GM18907 (cell line): Measurements from ENCODE around the gene SAMMSON.

ENCODE experiments used
- ATAC-seq: cut with Tn5 transposase; IDR thresholded peaks from one replicate; pipeline ENCODE4 v1.9.1; 2021; ENCODE audit warnings: mild to moderate bottlenecking, moderate library complexity; ENCODE audit not compliant: unreplicated experiment

Gene SAMMSON

GRCh38 chr3:69999140-70000027 is at the start of gene SAMMSON:
SAMMSON (plus strand) TSS chr3:69999733.
- no peak for ATAC-seq

- ATAC-seq: no peak
These were observed 47.9 kb upstream of the SAMMSON start for GRCh38 chr3:69951616-69952015.

GRCh38 chr3:69959581-69959980 is 40.0 kb upstream of the SAMMSON start:
- no peak for ATAC-seq

- no peak for ATAC-seq
These were observed 37.7 kb upstream of the SAMMSON start for GRCh38 chr3:69961706-69962439.

GRCh38 chr3:69963643-69964042 is 35.9 kb upstream of the SAMMSON start:
- no peak for ATAC-seq

GRCh38 chr3:69967156-69967555 is 32.4 kb upstream of the SAMMSON start:
- ATAC-seq: no peak

- no peak for ATAC-seq
These were observed 28.7 kb upstream of the SAMMSON start for GRCh38 chr3:69970827-69971226.

GRCh38 chr3:69972672-69973071 is 26.9 kb upstream of the SAMMSON start:
- ATAC-seq: no peak

GRCh38 chr3:69976021-69976420 is 23.5 kb upstream of the SAMMSON start:
- ATAC-seq: no peak

GRCh38 chr3:69983546-69984265 is 15.8 kb upstream of the SAMMSON start:
- no peak for ATAC-seq

GRCh38 chr3:69985266-69985665 is 14.3 kb upstream of the SAMMSON start:
- no peak for ATAC-seq

GRCh38 chr3:69986419-69986818 is 13.1 kb upstream of the SAMMSON start:
- no peak for ATAC-seq

- no peak for ATAC-seq
These were observed 11.7 kb upstream of the SAMMSON start for GRCh38 chr3:69987833-69988232.

GRCh38 chr3:69993757-69994156 is 5.8 kb upstream of the SAMMSON start:
- no peak for ATAC-seq

- no peak for ATAC-seq
These were observed 4.6 kb upstream of the SAMMSON start for GRCh38 chr3:69994919-69995318.

- ATAC-seq: no peak
These were observed 1.8 kb upstream of the SAMMSON start for GRCh38 chr3:69997631-69998307.

- ATAC-seq: no peak
These were observed 784 bp upstream of the SAMMSON start for GRCh38 chr3:69998759-69999139.

- ATAC-seq: no peak
These were observed 486 bp downstream of the SAMMSON start for GRCh38 chr3:70000028-70000410.

GRCh38 chr3:70000563-70001081 is 1.1 kb downstream of the SAMMSON start:
- ATAC-seq: no peak

- ATAC-seq: no peak
These were observed 3.6 kb downstream of the SAMMSON start for GRCh38 chr3:70003119-70003518.

GRCh38 chr3:70006089-70006488 is 6.6 kb downstream of the SAMMSON start:
- ATAC-seq: no peak
